ENCODE data around the gene EIF4G1. TPM values are rescaled to one million over a fixed set of nuclear protein-coding genes. Genes with fewer than 3 reads are reported as not detected.

The EIF4G1 gene
- total RNA-seq: 282 and 359 TPM in 2 replicates

GRCh38 chr3:184314363-184314699 is at the start of gene EIF4G1:
EIF4G1 (plus strand) TSS chr3:184314606; CDS start chr3:184315797, 1,191 bp downstream.

GRCh38 chr3:184275961-184276910 is 38.2 kb upstream of the EIF4G1 start, which contains the start of gene ECE2:
ECE2 (plus strand) TSS chr3:184276022; CDS start chr3:184276154, 132 bp downstream.

GRCh38 chr3:184298759-184299487 is 15.5 kb upstream of the EIF4G1 start, which contains the start of gene PSMD2:
PSMD2 (plus strand) TSS chr3:184299241; CDS start chr3:184299267, 26 bp downstream.

GRCh38 chr3:184337399-184337714 is 23.0 kb downstream of the EIF4G1 start, which contains the start of gene FAM131A:
FAM131A (plus strand) TSS chr3:184337600; CDS start chr3:184337631, 31 bp downstream.

GRCh38 chr3:184361532-184361931 is 47.1 kb downstream of the EIF4G1 start, which contains the start of the genes CLCN2 and POLR2H:
CLCN2 (minus strand) TSS chr3:184361605; CDS start chr3:184361479, 126 bp downstream.
POLR2H (plus strand) TSS chr3:184361710; CDS start chr3:184363493, 1,783 bp downstream.

GRCh38 chr3:184377882-184378445 is 63.6 kb downstream of the EIF4G1 start, which contains the start of gene THPO:
THPO (minus strand) TSS chr3:184378207; CDS start chr3:184376259, 1,948 bp downstream.

GRCh38 chr3:184379358-184380184 is 65.2 kb downstream of the EIF4G1 start, which contains the start of gene CHRD:
CHRD (plus strand) TSS chr3:184380054; CDS start chr3:184380319, 265 bp downstream.

Other genes starting within 250 kb of the EIF4G1 start
- gene HTR3E, start 217.5 kb upstream of the EIF4G1 start, total RNA-seq: not detected in 2 replicates
- gene EIF2B5, start 179.2 kb upstream of the EIF4G1 start, total RNA-seq: 37.4 and 57.3 TPM in 2 replicates
- 30.9 and 38.6 TPM in 2 replicates for gene DVL3, start 159.2 kb upstream of the EIF4G1 start, total RNA-seq
- 531 and 599 TPM in 2 replicates for gene AP2M1, start 139.8 kb upstream of the EIF4G1 start, total RNA-seq
- 51.6 and 57.7 TPM in 2 replicates for gene ABCF3, start 128.4 kb upstream of the EIF4G1 start, total RNA-seq
- gene VWA5B2, start 85.0 kb upstream of the EIF4G1 start, total RNA-seq: not detected in 2 replicates
- gene ALG3, start 65.6 kb upstream of the EIF4G1 start, total RNA-seq: 31.5 and 33.0 TPM in 2 replicates
- 1.6 and 2.2 TPM in 2 replicates for gene EEF1AKMT4, start 64.9 kb upstream of the EIF4G1 start, total RNA-seq
- 0.25 and 0.33 TPM in 2 replicates for gene CAMK2N2, start 53.1 kb upstream of the EIF4G1 start, total RNA-seq
- under 0.01 TPM in 1 of 2 replicates, not detected in the other for gene ECE2, start 38.6 kb upstream of the EIF4G1 start, total RNA-seq
- gene PSMD2, start 15.4 kb upstream of the EIF4G1 start, total RNA-seq: 711 and 1,487 TPM in 2 replicates
- 29.7 and 42.6 TPM in 2 replicates for gene FAM131A, start 23.0 kb downstream of the EIF4G1 start, total RNA-seq
- gene CLCN2, start 47.0 kb downstream of the EIF4G1 start, total RNA-seq: 2.7 and 4.1 TPM in 2 replicates
- 108 and 155 TPM in 2 replicates for gene POLR2H, start 47.1 kb downstream of the EIF4G1 start, total RNA-seq
- 0.25 and 0.66 TPM in 2 replicates for gene THPO, start 63.6 kb downstream of the EIF4G1 start, total RNA-seq
- 7.4 and 9.3 TPM in 2 replicates for gene CHRD, start 65.4 kb downstream of the EIF4G1 start, total RNA-seq
- 4.5 and 8.5 TPM in 2 replicates for gene EPHB3, start 247.2 kb downstream of the EIF4G1 start, total RNA-seq